ENCODE data around the gene RPAP3. TPM values are rescaled to one million over a fixed set of nuclear protein-coding genes. Genes with fewer than 3 reads are reported as not detected.
A peak's percentile ranks its signal among the peaks of the same experiment; 100 is the strongest.
"Not testable (repeated sequence)": the region's sequence is repeated elsewhere in the genome, so short reads cannot be mapped to it uniquely, and the experiment has no call there.

RPAP3 gene
- total RNA-seq, 2 experiments from 2014 or later, result 21.6 to 53.9 TPM

DNA sequence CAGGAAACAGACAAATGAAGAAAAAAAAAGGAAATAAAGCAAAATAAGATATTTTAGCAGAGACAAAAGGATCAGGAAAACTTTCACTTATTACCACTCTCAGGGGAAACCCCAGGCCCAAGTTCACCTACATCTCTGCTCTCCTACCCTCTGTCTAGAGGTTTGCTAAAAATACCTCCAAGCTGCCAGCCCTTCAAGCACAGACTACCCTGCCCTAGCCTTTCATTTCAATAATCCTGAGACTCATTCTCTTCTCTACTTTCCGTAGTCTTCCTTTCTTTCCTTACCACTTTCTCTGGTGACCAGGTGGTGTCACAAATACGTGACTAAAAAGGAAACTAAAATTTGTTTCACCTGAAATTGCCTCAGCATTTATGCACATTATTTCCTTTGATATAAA lies 33.8 kb downstream of the RPAP3 start:
- intact Hi-C loops (cut with micrococcal nuclease; ENCODE audit: unreplicated experiment), result no loop called here
- ChIA-PET POLR2A (interaction anchor here (0.5 kb wide), 1 partner anchor 675 kb away, joined by 3 read pairs; no protein-coding TSS in a partner anchor), CTCF (ENCODE audit: unreplicated experiment) (no interaction called here)
- Histone ChIP-seq H3K4me2 (ENCODE audit: low read length) (no peak overlapping the region), H3K9me3 (ENCODE audit: low read length) (no peaks in the 10 kb centered on the region), H2AFZ (ENCODE audit: low read length) (no peak overlapping the region), H3K36me3 (ENCODE audit: insufficient read depth, low read length) (peaks cover 73% of the 10 kb centered on the region), H4K20me1 (ENCODE audit: insufficient read depth, low read length) (no peaks in the 10 kb centered on the region), H3K79me2 (ENCODE audit: insufficient read depth, low read depth, low read length) (no peaks in the 10 kb centered on the region), H3K9me2 (ENCODE audit: insufficient read depth, low read length) (no peaks in the 10 kb centered on the region), H3K27ac (ENCODE audit: low read depth, low read length, poor library complexity, severe bottlenecking) (no peak overlapping the region), H3K4me1 (ENCODE audit: insufficient read depth, low read length, poor library complexity, severe bottlenecking) (no peaks in the 10 kb centered on the region), H3K4me3 (ENCODE audit: low read depth, low read length, poor library complexity, severe bottlenecking) (no peak overlapping the region)
- no TSS peak for BruUV-seq (replicated peaks)
- no peak for TF ChIP-seq EZH2phosphoT487 (IDR thresholded peaks at IDR 0.05; ENCODE audit: borderline replicate concordance, low read depth, low read length)
- DNase-seq (ENCODE audit: low spot score), result no peak

DNA sequence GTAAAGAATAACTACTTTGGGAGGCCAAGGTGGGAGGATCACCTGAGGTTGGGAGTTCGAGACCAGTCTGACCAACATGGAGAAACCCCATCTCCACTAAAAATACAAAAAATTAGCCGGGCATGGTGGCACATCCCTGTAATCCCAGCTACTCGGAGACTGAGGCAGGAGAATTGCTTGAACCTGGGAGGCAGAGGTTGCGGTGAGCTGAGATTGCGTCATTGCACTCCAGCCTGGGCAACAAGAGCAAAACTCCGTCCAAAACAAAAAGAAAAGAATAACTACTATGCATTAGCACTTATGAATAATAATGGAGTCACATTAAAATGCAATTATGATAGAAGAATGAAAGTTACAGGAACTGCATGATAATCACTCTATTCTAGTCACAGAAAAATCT lies 37.9 kb downstream of the RPAP3 start:
- H3K27ac ChIP-seq (ENCODE audit: low read depth, low read length, poor library complexity, severe bottlenecking); DNase-seq (ENCODE audit: low spot score); H3K9me3 ChIP-seq (ENCODE audit: low read length); H2AFZ ChIP-seq (ENCODE audit: low read length); H3K4me2 ChIP-seq (ENCODE audit: low read length); intact Hi-C loops (cut with micrococcal nuclease; ENCODE audit: unreplicated experiment); H3K9me2 ChIP-seq (ENCODE audit: insufficient read depth, low read length); H4K20me1 ChIP-seq (ENCODE audit: insufficient read depth, low read length); H3K79me2 ChIP-seq (ENCODE audit: insufficient read depth, low read depth, low read length); CTCF ChIA-PET (ENCODE audit: unreplicated experiment); BruUV-seq (replicated peaks); H3K4me1 ChIP-seq (ENCODE audit: insufficient read depth, low read length, poor library complexity, severe bottlenecking); H3K4me3 ChIP-seq (ENCODE audit: low read depth, low read length, poor library complexity, severe bottlenecking): not testable (repeated sequence)
- H3K36me3 ChIP-seq (ENCODE audit: insufficient read depth, low read length), result peaks cover 87% of the 10 kb centered on the region
- POLR2A ChIA-PET, result interaction anchor here (0.6 to 2.1 kb wide), 2 partner anchors 13 to 15 kb away, joined by 4 to 13 read pairs; no protein-coding TSS in a partner anchor

DNA sequence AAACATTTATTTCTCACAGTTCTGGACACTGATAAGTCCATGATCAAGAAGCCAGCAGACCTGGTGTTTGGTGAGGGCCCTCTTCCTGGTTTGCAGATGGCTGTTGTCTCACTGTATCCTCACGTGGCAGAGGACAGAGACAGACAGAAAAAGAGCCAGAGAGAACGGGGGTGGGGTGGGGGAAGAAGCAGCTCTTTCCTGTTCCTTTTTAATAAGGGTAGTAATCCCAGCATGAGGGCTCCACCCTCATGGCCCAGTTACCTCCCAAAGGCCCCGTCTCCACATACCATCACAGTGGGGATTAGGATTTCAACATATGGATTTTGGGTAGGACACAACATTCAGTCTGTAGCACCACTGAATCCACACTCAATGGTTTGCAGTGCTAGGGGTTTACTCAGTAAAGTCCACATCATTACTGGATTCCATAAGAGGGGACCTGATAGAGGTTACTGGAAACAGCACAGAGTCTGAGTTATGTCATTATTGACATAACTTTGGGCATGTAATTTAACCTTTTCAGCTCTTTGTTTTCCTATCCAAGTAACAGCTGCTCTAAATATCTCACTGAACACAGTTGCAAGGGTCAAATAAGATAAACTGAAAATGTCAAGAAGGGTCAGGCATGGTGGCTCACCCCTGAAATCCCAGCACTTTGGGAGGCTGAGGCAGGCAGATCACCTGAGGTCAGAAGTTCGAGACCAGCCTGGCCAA lies 53.2 kb downstream of the RPAP3 start:
- BruUV-seq (replicated peaks), result no TSS peak
- H3K79me2 ChIP-seq (ENCODE audit: insufficient read depth, low read depth, low read length), result no peaks in the 10 kb centered on the region
- no peaks in the 10 kb centered on the region for H3K36me3 ChIP-seq (ENCODE audit: insufficient read depth, low read length)
- CTCF ChIA-PET (ENCODE audit: unreplicated experiment), result interaction anchor here (1.0 to 1.1 kb wide), 2 partner anchors 18 to 92 kb away, joined by 3 read pairs; no protein-coding TSS in a partner anchor
- peaks cover 12% of the 10 kb centered on the region for H3K4me1 ChIP-seq (ENCODE audit: insufficient read depth, low read length, poor library complexity, severe bottlenecking)
- POLR2A ChIA-PET, result interaction anchor here (0.5 to 0.9 kb wide), 3 partner anchors 16 to 1203 kb away, joined by 3 to 4 read pairs (median 4); no protein-coding TSS in a partner anchor
- TF ChIP-seq, protein P1, sequence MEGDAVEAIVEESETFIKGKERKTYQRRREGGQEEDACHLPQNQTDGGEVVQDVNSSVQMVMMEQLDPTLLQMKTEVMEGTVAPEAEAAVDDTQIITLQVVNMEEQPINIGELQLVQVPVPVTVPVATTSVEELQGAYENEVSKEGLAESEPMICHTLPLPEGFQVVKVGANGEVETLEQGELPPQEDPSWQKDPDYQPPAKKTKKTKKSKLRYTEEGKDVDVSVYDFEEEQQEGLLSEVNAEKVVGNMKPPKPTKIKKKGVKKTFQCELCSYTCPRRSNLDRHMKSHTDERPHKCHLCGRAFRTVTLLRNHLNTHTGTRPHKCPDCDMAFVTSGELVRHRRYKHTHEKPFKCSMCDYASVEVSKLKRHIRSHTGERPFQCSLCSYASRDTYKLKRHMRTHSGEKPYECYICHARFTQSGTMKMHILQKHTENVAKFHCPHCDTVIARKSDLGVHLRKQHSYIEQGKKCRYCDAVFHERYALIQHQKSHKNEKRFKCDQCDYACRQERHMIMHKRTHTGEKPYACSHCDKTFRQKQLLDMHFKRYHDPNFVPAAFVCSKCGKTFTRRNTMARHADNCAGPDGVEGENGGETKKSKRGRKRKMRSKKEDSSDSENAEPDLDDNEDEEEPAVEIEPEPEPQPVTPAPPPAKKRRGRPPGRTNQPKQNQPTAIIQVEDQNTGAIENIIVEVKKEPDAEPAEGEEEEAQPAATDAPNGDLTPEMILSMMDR (conservative IDR thresholded peaks at IDR 0.05; ENCODE audit: low read length), result no peak
- no peak for TF ChIP-seq EZH2phosphoT487 (IDR thresholded peaks at IDR 0.05; ENCODE audit: borderline replicate concordance, low read depth, low read length)
- no peak overlapping the region for H3K4me2 ChIP-seq (ENCODE audit: low read length)
- DNase-seq (ENCODE audit: low spot score), result peak; percentile 22
- peak overlapping the region; percentile 4; the same call in 1 of the 2 replicates for H2AFZ ChIP-seq (ENCODE audit: low read length)
- no peaks in the 10 kb centered on the region for H3K9me3 ChIP-seq (ENCODE audit: low read length)
- no peak overlapping the region for H3K27ac ChIP-seq (ENCODE audit: low read depth, low read length, poor library complexity, severe bottlenecking)
- no peaks in the 10 kb centered on the region for H3K9me2 ChIP-seq (ENCODE audit: insufficient read depth, low read length)
- intact Hi-C loops (cut with micrococcal nuclease; ENCODE audit: unreplicated experiment), result loop anchor here (5.0 kb wide), 1 partner anchor 185 kb away; no protein-coding TSS in a partner anchor
- no peaks in the 10 kb centered on the region for H4K20me1 ChIP-seq (ENCODE audit: insufficient read depth, low read length)
- no peak overlapping the region for H3K4me3 ChIP-seq (ENCODE audit: low read depth, low read length, poor library complexity, severe bottlenecking)
